Renal cortical epithelial cell (primary cell): ENCODE data around the gene CBLL2. TPM values are rescaled to one million over a fixed set of nuclear protein-coding genes. Genes with fewer than 3 reads are reported as not detected.
"Not testable (repeated sequence)": the region's sequence is repeated elsewhere in the genome, so short reads cannot be mapped to it uniquely, and the experiment has no call there.

Experiments
- DNase-seq: peaks from one replicate; pipeline ENCODE4 v3.0.0-alpha.2; 2011; ENCODE audit warnings: low read depth
- total RNA-seq: library from RNA; depleted of rRNA; stranded (reverse); fragments of >200 nt; gene quantifications from 2 replicates; pipeline ENCODE4 v1.2.3, GENCODE V29; 2014

The CBLL2 gene
- total RNA-seq, result not detected in 2 replicates

GRCh38 chrX:22272613-22273012 is at the start of gene CBLL2:
Gene CBLL2, plus strand, starts transcription at chrX:22272913. Its CDS starts 79 bp downstream, at chrX:22272992.
- DNase-seq, result no peak

- no peak for DNase-seq
These were observed 38.3 kb upstream of the CBLL2 start for GRCh38 chrX:22234380-22234779.

- no peak for DNase-seq
These were observed 35.2 kb upstream of the CBLL2 start for GRCh38 chrX:22237479-22237878.

GRCh38 chrX:22246620-22247019 is 26.1 kb upstream of the CBLL2 start:
- DNase-seq, result peak; percentile 86

- DNase-seq, result peak; percentile 24
These were observed 25.5 kb upstream of the CBLL2 start for GRCh38 chrX:22247169-22247568.

GRCh38 chrX:22248401-22248800 is 24.3 kb upstream of the CBLL2 start:
- DNase-seq, result no peak

- DNase-seq, result no peak
These were observed 23.3 kb upstream of the CBLL2 start for GRCh38 chrX:22249371-22249770.

- no peak for DNase-seq
These were observed 4.0 kb upstream of the CBLL2 start for GRCh38 chrX:22268706-22269105.

- DNase-seq, result no peak
These were observed 1.1 kb downstream of the CBLL2 start for GRCh38 chrX:22273714-22274317.

GRCh38 chrX:22276781-22277180 is 4.1 kb downstream of the CBLL2 start:
- DNase-seq, result peak; percentile 2

GRCh38 chrX:22278375-22278774 is 5.7 kb downstream of the CBLL2 start:
- DNase-seq, result peak; percentile 13

- not testable (repeated sequence) for DNase-seq
These were observed 16.5 kb downstream of the CBLL2 start for GRCh38 chrX:22289209-22289608.

GRCh38 chrX:22296871-22297270 is 24.2 kb downstream of the CBLL2 start:
- DNase-seq, result no peak

- peak; percentile 75 for DNase-seq
These were observed 27.4 kb downstream of the CBLL2 start for GRCh38 chrX:22300130-22300529.

- peak; percentile 6 for DNase-seq
These were observed 38.1 kb downstream of the CBLL2 start for GRCh38 chrX:22310779-22311178.

GRCh38 chrX:22313766-22314165 is 41.1 kb downstream of the CBLL2 start:
- DNase-seq, result no peak

GRCh38 chrX:22314211-22314610 is 41.5 kb downstream of the CBLL2 start:
- DNase-seq, result peak; percentile 20

GRCh38 chrX:22314692-22315091 is 42.0 kb downstream of the CBLL2 start:
- DNase-seq, result no peak

- DNase-seq, result no peak
These were observed 42.4 kb downstream of the CBLL2 start for GRCh38 chrX:22315151-22315550.

GRCh38 chrX:22320236-22320873 is 47.6 kb downstream of the CBLL2 start:
- no peak for DNase-seq

GRCh38 chrX:22323541-22323940 is 50.8 kb downstream of the CBLL2 start:
- DNase-seq, result peak; percentile 32
